Keratinocyte (primary cell): ENCODE results near the gene PRKAR1B. TPM values are rescaled to one million over a fixed set of nuclear protein-coding genes. Genes with fewer than 3 reads are reported as not detected.

Experiments
- DNase-seq: peaks from one replicate; pipeline ENCODE4 v3.0.0-alpha.2; 2011; ENCODE audit warnings: low read depth, missing footprints, low spot score
- FAIRE-seq: peaks from 2 replicates; lab custom pipeline; 2011; peaks lifted over from hg19 to GRCh38; lab: Jason Lieb, UNC
- H2AFZ ChIP-seq: 2 replicates; pipeline ENCODE4 v1.6.0; 2012; ENCODE audit warnings: low read length, control low read depth, inconsistent platforms; ENCODE audit not compliant: control insufficient read depth
- H3K27ac ChIP-seq: 2 replicates; pipeline ENCODE4 v1.5.1; 2011; ENCODE audit warnings: low read length; ENCODE audit not compliant: control insufficient read depth, insufficient read depth
- H3K27me3 ChIP-seq: 3 replicates; pipeline ENCODE4 v1.6.0; 2011; ENCODE audit warnings: low read length; ENCODE audit not compliant: control insufficient read depth, insufficient read depth; ENCODE audit errors: extremely low read depth
- H3K36me3 ChIP-seq, 2 experiments: 2 replicates in 1 of 2; 3 replicates in 1 of 2; pipeline ENCODE4 v1.5.1; 2011; ENCODE audit warnings: low read length in 2 of 2, mild to moderate bottlenecking in 1 of 2; ENCODE audit not compliant: control insufficient read depth in 2 of 2, insufficient read depth in 2 of 2; ENCODE audit errors: extremely low read depth in 1 of 2
- H3K4me1 ChIP-seq: 3 replicates; pipeline ENCODE4 v1.5.1; 2011; ENCODE audit warnings: low read length; ENCODE audit not compliant: control insufficient read depth, insufficient read depth; ENCODE audit errors: extremely low read depth
- H3K4me2 ChIP-seq: 3 replicates; pipeline ENCODE4 v1.6.0; 2011; ENCODE audit warnings: low read depth, low read length; ENCODE audit not compliant: control insufficient read depth, insufficient read depth; ENCODE audit errors: extremely low read depth
- H3K4me3 ChIP-seq, 3 experiments: fragments of 200-600 bp in 1 of 3; sonication (generic) in 1 of 3; 2 replicates in 2 of 3; 3 replicates in 1 of 3; pipeline ENCODE4 v1.5.1; 2011 to 2016; ENCODE audit warnings: low read length in 3 of 3, mild to moderate bottlenecking in 3 of 3, control low read depth in 2 of 3, inconsistent platforms in 1 of 3, low read depth in 1 of 3, mixed read lengths in 1 of 3, mixed run types in 1 of 3, moderate library complexity in 1 of 3; ENCODE audit not compliant: control insufficient read depth in 2 of 3, insufficient read depth in 2 of 3; ENCODE audit errors: extremely low read depth in 1 of 3
- H3K79me2 ChIP-seq: 2 replicates; pipeline ENCODE4 v1.6.0; 2012; ENCODE audit warnings: low read length; ENCODE audit not compliant: control insufficient read depth, insufficient read depth
- H3K9ac ChIP-seq: 3 replicates; pipeline ENCODE4 v1.6.0; 2011; ENCODE audit warnings: low read length; ENCODE audit not compliant: control insufficient read depth, insufficient read depth; ENCODE audit errors: extremely low read depth
- H3K9me1 ChIP-seq: 3 replicates; pipeline ENCODE4 v1.6.0; 2011; ENCODE audit warnings: low read length; ENCODE audit not compliant: control insufficient read depth, insufficient read depth; ENCODE audit errors: extremely low read depth
- H3K9me3 ChIP-seq: 2 replicates; pipeline ENCODE4 v1.5.1; 2012; ENCODE audit warnings: low read depth, low read length; ENCODE audit not compliant: control insufficient read depth
- H4K20me1 ChIP-seq: 3 replicates; pipeline ENCODE4 v1.6.0; 2011; ENCODE audit warnings: low read length; ENCODE audit not compliant: control insufficient read depth, insufficient read depth; ENCODE audit errors: extremely low read depth
- CTCF ChIP-seq, 3 experiments: IDR thresholded peaks in 1 of 3; conservative IDR thresholded peaks in 1 of 3; optimal IDR thresholded peaks in 1 of 3; 2 replicates in 2 of 3; 3 replicates in 1 of 3; pipeline versions ENCODE3 to v1.5.1; 2011; ENCODE audit warnings: low read length in 3 of 3, mild to moderate bottlenecking in 3 of 3, moderate library complexity in 2 of 3, control low read depth in 1 of 3, inconsistent platforms in 1 of 3; ENCODE audit not compliant: insufficient read depth in 2 of 3; ENCODE audit errors: extremely low read depth in 1 of 3
- EZH2 ChIP-seq: IDR thresholded peaks from one replicate; pipeline ENCODE4 v1.6.1; 2012; ENCODE audit warnings: inconsistent platforms, mild to moderate bottlenecking, low read length, moderate library complexity
- dilution Hi-C: fragments of 300-500 bp; cut with MboI; formaldehyde crosslinking; loops from one replicate; pipeline ENCODE4 v1.7.0; 2020; ENCODE audit warnings: low sequenced_read_pairs; ENCODE audit not compliant: extremely low pct_ligation_motif_present
- polyA plus RNA-seq, 5 experiments: library from polyadenylated mRNA; depleted of rRNA in 3 of 5; stranded (reverse) in 3 of 5; stranded (forward) in 1 of 5; unstranded in 1 of 5; fragments of >200 nt; gene quantifications; 1 replicate in 1 of 5; 2 replicates in 3 of 5; 3 replicates in 1 of 5; pipeline versions ENCODE4 v1.2.1 to v1.2.3, GENCODE V29; 2011 to 2012; ENCODE audit warnings: missing spikeins in 2 of 5, low read depth in 1 of 5, low replicate concordance in 1 of 5

Gene PRKAR1B
- polyA plus RNA-seq, 1 donor (not counting 4 experiments of a cell fraction or from before 2014, with no cell fraction given), result 10.8 TPM

- peaks cover 8% of the 10 kb centered on the region for H3K4me1 ChIP-seq
- no peaks in the 10 kb centered on the region for H3K9me1 ChIP-seq
- H3K4me2 ChIP-seq, result no peak overlapping the region
- no peak overlapping the region for H2AFZ ChIP-seq
- H3K9ac ChIP-seq, result no peak overlapping the region
- H4K20me1 ChIP-seq, result no peaks in the 10 kb centered on the region
- no peaks in the 10 kb centered on the region for H3K27me3 ChIP-seq
- dilution Hi-C loops, result no loop called here
- H3K9me3 ChIP-seq, result no peaks in the 10 kb centered on the region
- H3K27ac ChIP-seq, result no peak overlapping the region
- TF ChIP-seq EZH2 (no peak), CTCF (optimal IDR thresholded peaks at IDR 0.05 in 1 of 3, IDR thresholded peaks at IDR 0.05 in 1 of 3, conservative IDR thresholded peaks at IDR 0.05 in 1 of 3; ENCODE audit: extremely low read depth in 1 of 3, insufficient read depth in 2 of 3, low read length in 3 of 3) (no peak)
- H3K79me2 ChIP-seq, result peaks cover 48% of the 10 kb centered on the region
- DNase-seq (no peak), FAIRE-seq (no peak)
- H3K36me3 ChIP-seq, result peaks cover 33 to 51% of the 10 kb centered on the region in 2 experiments
- H3K4me3 ChIP-seq, result no peak overlapping the region
Observed at GRCh38 chr7:506921-507622, 220.0 kb downstream of the PRKAR1B start.

- no peak overlapping the region for H3K27ac ChIP-seq
- H3K79me2 ChIP-seq, result peaks cover 45% of the 10 kb centered on the region
- no peak overlapping the region for H2AFZ ChIP-seq
- no peaks in the 10 kb centered on the region for H4K20me1 ChIP-seq
- TF ChIP-seq EZH2, result no peak
- no peak for TF ChIP-seq CTCF (optimal IDR thresholded peaks at IDR 0.05 in 1 of 3, IDR thresholded peaks at IDR 0.05 in 1 of 3, conservative IDR thresholded peaks at IDR 0.05 in 1 of 3; ENCODE audit: extremely low read depth in 1 of 3, insufficient read depth in 2 of 3, low read length in 3 of 3)
- H3K9me1 ChIP-seq, result no peaks in the 10 kb centered on the region
- H3K4me2 ChIP-seq, result no peak overlapping the region
- FAIRE-seq, result no peak
- no peaks in the 10 kb centered on the region for H3K27me3 ChIP-seq
- no peaks in the 10 kb centered on the region for H3K9me3 ChIP-seq
- no peak overlapping the region for H3K4me3 ChIP-seq
- DNase-seq, result no peak
- H3K9ac ChIP-seq, result no peak overlapping the region
- dilution Hi-C loops, result no loop called here
- peaks cover 2% of the 10 kb centered on the region for H3K4me1 ChIP-seq
- peaks cover 33 to 50% of the 10 kb centered on the region in 2 experiments for H3K36me3 ChIP-seq
Observed at GRCh38 chr7:506391-506831, 220.7 kb downstream of the PRKAR1B start.
